Measurements from ENCODE around the gene PBX2. TPM values are rescaled to one million over a fixed set of nuclear protein-coding genes. Genes with fewer than 3 reads are reported as not detected.

Gene PBX2
- total and polyA plus RNA-seq, 2 of the 4 experiments (the other 2 are of a cell fraction), result 17.7 to 56.8 TPM

- no peak overlapping the region for H2AK5ac ChIP-seq (ENCODE audit: low read depth, low read length)
- no peak overlapping the region for H2BK120ac ChIP-seq (ENCODE audit: low read depth, low read length)
- ATAC-seq (ENCODE audit: low read depth) (no peak), DNase-seq (no peak)
- H2AK9ac ChIP-seq (replicated peaks; ENCODE audit: low read depth, low read length, poor library complexity), result no peak overlapping the region
- no peaks in the 10 kb centered on the region for H3K9me3 ChIP-seq (ENCODE audit: control insufficient read depth, insufficient read depth, low read length)
- ChIA-PET POLR2A (ENCODE audit: unreplicated experiment) (no interaction called here), CTCF (no interaction called here)
- peaks cover 8% of the 10 kb centered on the region for H3K4me1 ChIP-seq (ENCODE audit: control insufficient read depth, insufficient read depth, low read length)
- no peak overlapping the region for H3K18ac ChIP-seq (ENCODE audit: low read depth, low read length)
- no peak overlapping the region for H4K91ac ChIP-seq (ENCODE audit: insufficient read depth, low read depth, low read length)
- H4K8ac ChIP-seq (ENCODE audit: low read depth in 2 of 2, low read length in 2 of 2), result no peak overlapping the region
- no peak overlapping the region for H3K4me2 ChIP-seq (ENCODE audit: low read depth, low read length)
- H4K20me1 ChIP-seq (ENCODE audit: insufficient read depth, low read length), result peaks cover 3% of the 10 kb centered on the region; the same call in 1 of the 2 replicates
- TF ChIP-seq CHD1 (IDR thresholded peaks at IDR 0.05; ENCODE audit: low read depth, low read length), result no peak
- no peak for TF ChIP-seq MAZ (IDR thresholded peaks at IDR 0.05; ENCODE audit: borderline replicate concordance, low read depth, low read length)
- TF ChIP-seq RFX5 (IDR thresholded peaks at IDR 0.05; ENCODE audit: low read depth, low read length), result no peak
- TF ChIP-seq POLR2A (IDR thresholded peaks at IDR 0.05; ENCODE audit: low read depth, low read length), result no peak
- no peak for TF ChIP-seq CEBPB (IDR thresholded peaks at IDR 0.05; ENCODE audit: low read depth, low read length)
- no peak for TF ChIP-seq MAFK (IDR thresholded peaks at IDR 0.05; ENCODE audit: low read depth, low read length)
- TF ChIP-seq FOS (IDR thresholded peaks at IDR 0.05; ENCODE audit: low read depth, low read length), result no peak
- no peak for TF ChIP-seq RCOR1 (IDR thresholded peaks at IDR 0.05; ENCODE audit: insufficient replicate concordance, low read length)
- TF ChIP-seq USF2 (IDR thresholded peaks at IDR 0.05; ENCODE audit: low read depth, low read length), result no peak
- TF ChIP-seq RAD21 (IDR thresholded peaks at IDR 0.05; ENCODE audit: low read length), result no peak
- TF ChIP-seq SMC3 (IDR thresholded peaks at IDR 0.05; ENCODE audit: low read depth, low read length), result no peak
- no peak for TF ChIP-seq NFE2L2 (IDR thresholded peaks at IDR 0.05; ENCODE audit: low read depth, low read length)
- TF ChIP-seq BHLHE40 (IDR thresholded peaks at IDR 0.05; ENCODE audit: low read depth, low read length), result no peak
- no peak for TF ChIP-seq MXI1 (IDR thresholded peaks at IDR 0.05; ENCODE audit: borderline replicate concordance, low read depth, low read length)
- no peak for TF ChIP-seq CTCF (conservative IDR thresholded peaks at IDR 0.05; ENCODE audit: low read depth, low read length)
- TF ChIP-seq, protein P1, sequence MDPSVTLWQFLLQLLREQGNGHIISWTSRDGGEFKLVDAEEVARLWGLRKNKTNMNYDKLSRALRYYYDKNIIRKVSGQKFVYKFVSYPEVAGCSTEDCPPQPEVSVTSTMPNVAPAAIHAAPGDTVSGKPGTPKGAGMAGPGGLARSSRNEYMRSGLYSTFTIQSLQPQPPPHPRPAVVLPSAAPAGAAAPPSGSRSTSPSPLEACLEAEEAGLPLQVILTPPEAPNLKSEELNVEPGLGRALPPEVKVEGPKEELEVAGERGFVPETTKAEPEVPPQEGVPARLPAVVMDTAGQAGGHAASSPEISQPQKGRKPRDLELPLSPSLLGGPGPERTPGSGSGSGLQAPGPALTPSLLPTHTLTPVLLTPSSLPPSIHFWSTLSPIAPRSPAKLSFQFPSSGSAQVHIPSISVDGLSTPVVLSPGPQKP (IDR thresholded peaks at IDR 0.05; ENCODE audit: borderline replicate concordance, low read depth, low read length), result no peak
- H4K5ac ChIP-seq (ENCODE audit: low read depth, low read length), result no peak overlapping the region
- H2BK15ac ChIP-seq (ENCODE audit: low read depth, low read length), result no peak overlapping the region
- H3K27ac ChIP-seq (ENCODE audit: insufficient read depth, low read length), result no peak overlapping the region
- H3K9ac ChIP-seq (ENCODE audit: low read depth, low read length), result no peak overlapping the region
- 83% methylated on average over 1 of the region's 4 CpGs; no CpG with 5 or more reads in 1 of the 2 experiments for WGBS, 2 experiments (ENCODE audit: extremely low coverage in 2 of 2, insufficient read length in 1 of 2)
- in situ Hi-C loops (cut with MboI; ENCODE audit: low sequenced_read_pairs), result loop anchor here (10.0 kb wide), 1 partner anchor 198 kb away; the partner anchor contains the start of gene DXO
- no peak overlapping the region for H3K56ac ChIP-seq (ENCODE audit: extremely low read depth, insufficient read depth, low read length)
- peaks cover 31% of the 10 kb centered on the region for H3K9me1 ChIP-seq (ENCODE audit: insufficient read depth, low read length)
- peak overlapping the region; percentile 48; the same call in 1 of the 2 replicates for H3K23ac ChIP-seq (ENCODE audit: low read depth, low read length)
- H3K14ac ChIP-seq (replicated peaks; ENCODE audit: low read depth, low read length), result no peak overlapping the region
- no peak overlapping the region for H3K4ac ChIP-seq (ENCODE audit: low read depth, low read length)
- peaks cover 33% of the 10 kb centered on the region for H3K36me3 ChIP-seq (ENCODE audit: control insufficient read depth, insufficient read depth, low read length)
- no peak overlapping the region for H2BK5ac ChIP-seq (ENCODE audit: low read depth, low read length, poor library complexity, severe bottlenecking)
- no TSS peak for BruUV-seq (replicated peaks)
- dilution Hi-C loops (cut with HindIII; ENCODE audit: low sequenced_read_pairs, unreplicated experiment), result no loop called here
- H3K4me3 ChIP-seq (ENCODE audit: insufficient read depth, low read depth, low read length), result no peak overlapping the region
- intact Hi-C loops (cut with micrococcal nuclease), result no loop called here
- peaks cover 28 to 64% of the 10 kb centered on the region in 2 experiments; a peak in 3 of 4 replicates for H3K79me1 ChIP-seq (ENCODE audit: low read depth in 1 of 2, low read length in 2 of 2)
- no peak overlapping the region for H2AFZ ChIP-seq (replicated peaks; ENCODE audit: low read length, poor library complexity)
- H2BK20ac ChIP-seq (ENCODE audit: low read depth, low read length), result no peak overlapping the region
- no peaks in the 10 kb centered on the region for H3K27me3 ChIP-seq (ENCODE audit: control insufficient read depth, insufficient read depth, low read length)
These were observed 16.8 kb downstream of the PBX2 start for GRCh38 chr6:32173051-32173727.
